Muscle of arm (tissue), 12 donors: ENCODE measurements around the gene VENTX. TPM values are rescaled to one million over a fixed set of nuclear protein-coding genes. Genes with fewer than 3 reads are reported as not detected.

ENCODE experiments used
- DNase-seq: peaks from one replicate; pipeline ENCODE4 v3.0.0-alpha.2; 2013
- polyA plus RNA-seq, 12 donors: library from polyadenylated mRNA; unstranded; fragments of 120-200 nt; gene quantifications; one replicate each; pipeline ENCODE4 v1.2.1, GENCODE V29; 2013; ENCODE audit not compliant: insufficient read length in 12 of 12

VENTX gene
- polyA plus RNA-seq, 12 donors: 0.15 to 0.43 (median 0.19) TPM; not detected in 2

DNA sequence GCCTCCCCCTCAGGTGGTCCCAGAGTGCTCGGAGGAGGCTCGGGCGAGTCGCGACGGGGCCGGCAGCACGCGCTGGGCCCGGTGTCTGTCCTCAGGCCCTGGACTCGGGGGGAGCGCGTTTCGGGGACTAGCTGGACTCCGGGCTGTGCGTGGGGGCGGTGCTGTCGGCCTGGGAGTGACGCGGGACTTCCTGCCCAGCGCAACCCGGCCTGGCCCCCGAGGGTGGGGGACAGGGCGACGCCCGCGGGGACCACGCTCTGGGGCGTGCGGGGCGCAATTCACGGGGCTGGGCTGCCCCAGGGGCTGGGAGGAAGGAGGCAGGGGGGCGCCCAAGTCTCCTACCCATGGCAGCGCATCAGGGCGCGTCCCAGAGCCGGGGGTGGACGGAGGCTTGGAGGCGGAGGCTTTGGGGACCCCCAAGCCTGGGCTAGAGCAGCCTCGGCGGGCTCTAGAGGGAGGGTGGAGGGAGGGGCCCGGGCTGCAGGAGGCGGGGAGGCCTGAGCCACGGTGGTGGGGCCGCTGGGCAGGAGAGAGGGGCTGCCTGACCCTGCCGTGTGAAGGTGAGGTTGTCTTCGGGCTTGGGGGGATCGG lies 2.3 kb upstream of the VENTX start:
- DNase-seq: no peak

DNA sequence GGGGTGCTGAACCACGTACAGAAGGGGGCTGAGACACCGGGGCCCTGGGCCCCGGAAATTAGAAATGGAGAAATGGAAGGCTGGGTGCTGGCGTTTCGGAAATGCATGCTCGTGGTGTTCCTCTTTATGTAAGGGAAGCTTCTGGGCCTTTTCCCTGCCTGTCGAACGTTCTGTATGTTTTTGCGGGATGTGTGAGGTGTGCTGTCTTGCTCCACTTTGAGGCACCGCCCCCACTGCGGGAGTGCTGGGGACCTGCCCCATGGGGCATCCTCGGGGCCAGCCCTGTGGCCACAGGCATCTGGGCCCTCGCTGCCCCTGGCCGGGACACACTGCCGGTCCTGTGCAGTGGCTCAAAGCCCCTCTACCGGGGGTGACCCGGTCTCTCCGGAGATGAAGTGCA lies 1.7 kb upstream of the VENTX start:
- DNase-seq: no peak

DNA sequence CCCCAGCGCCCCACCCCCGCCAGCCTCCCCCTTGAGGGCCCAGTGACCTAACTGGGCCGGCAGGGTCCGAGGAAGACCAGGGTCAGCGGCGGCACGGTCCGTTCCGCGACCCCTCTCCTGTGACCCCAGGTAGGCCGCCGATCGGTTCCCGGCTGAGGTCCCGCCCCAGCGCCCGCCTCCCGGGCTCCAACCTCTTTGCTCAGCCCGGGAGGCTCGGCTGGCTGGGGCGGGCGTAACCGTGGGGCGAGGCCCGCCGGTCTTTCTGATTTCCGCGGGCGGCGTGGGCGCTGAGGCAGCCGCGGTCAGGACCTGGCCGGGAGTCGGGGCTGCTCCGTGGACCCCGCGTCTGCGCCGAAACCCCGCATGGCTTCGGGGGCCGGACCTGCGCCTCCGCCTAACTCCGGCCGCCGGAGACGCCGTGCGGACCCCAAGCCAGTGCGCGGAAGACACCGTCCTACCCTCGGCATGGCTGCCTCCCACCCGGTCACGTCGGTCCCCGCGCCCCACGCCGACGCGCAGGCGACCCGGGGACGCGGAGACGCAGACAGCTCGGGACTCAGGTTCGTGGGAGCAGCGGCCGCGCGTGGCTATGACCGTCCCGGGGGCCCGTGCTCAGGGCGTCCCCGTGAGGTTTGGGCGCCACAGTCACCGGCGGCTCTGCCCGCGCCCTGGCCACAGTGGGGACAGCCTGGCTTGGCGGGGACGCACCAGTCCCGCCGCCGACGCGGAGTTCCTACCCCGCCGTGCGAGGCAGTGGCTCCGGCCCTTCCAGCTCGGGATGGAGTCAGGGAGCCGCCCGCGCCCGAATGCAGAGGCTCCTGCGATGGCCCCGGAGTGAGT lies 1.0 kb upstream of the VENTX start:
- DNase-seq: no peak

DNA sequence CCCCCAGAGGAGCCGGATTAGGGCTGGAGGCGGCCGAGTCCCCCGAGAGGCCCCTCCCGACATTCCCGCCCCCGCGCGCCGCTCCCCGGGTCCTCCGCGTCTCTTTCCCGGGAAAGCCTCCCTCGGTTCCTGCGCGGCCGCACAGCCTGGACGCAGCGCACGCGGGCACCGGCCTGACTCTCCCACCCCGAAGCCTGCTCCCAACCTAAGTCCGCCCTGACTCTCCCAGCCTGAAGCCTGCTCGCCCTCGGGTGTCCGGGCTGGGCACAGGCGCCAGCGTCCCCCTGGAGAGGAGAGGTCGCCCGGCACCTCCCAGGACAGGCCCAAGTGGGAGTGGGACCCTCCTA lies 441 bp upstream of the VENTX start:
- no peak for DNase-seq

DNA sequence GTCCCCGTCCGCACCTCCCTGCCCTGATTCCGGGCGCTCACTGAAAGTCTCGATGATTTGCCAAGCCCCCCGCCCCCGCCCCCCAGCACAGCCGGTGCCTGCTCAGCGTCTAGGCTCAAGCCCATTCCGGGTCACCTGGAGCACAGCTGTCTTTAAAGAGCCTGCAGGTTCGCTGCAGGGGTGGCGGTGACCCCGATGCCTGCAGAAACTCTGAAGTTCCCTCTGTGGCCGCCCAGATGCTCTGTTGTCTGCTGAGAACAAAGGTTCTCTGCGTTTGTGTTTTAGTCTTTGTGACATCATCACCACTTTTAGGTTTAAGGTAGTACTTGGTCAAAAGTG lies 780 bp downstream of the VENTX start:
- DNase-seq: no peak

DNA sequence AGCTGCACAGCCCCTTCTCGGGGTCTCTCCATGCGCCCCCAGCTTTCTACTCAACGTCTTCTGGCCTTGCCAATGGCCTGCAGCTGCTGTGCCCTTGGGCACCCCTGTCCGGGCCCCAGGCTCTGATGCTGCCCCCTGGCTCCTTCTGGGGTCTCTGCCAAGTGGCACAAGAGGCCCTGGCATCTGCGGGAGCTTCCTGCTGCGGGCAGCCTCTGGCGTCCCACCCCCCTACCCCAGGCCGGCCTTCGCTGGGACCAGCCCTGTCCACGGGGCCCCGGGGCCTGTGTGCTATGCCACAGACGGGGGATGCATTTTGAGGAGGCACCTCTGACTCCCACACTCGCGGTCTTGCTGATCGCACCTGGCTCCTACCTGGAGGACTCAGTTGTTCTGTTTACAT lies 2.3 kb downstream of the VENTX start:
- no peak for DNase-seq

DNA sequence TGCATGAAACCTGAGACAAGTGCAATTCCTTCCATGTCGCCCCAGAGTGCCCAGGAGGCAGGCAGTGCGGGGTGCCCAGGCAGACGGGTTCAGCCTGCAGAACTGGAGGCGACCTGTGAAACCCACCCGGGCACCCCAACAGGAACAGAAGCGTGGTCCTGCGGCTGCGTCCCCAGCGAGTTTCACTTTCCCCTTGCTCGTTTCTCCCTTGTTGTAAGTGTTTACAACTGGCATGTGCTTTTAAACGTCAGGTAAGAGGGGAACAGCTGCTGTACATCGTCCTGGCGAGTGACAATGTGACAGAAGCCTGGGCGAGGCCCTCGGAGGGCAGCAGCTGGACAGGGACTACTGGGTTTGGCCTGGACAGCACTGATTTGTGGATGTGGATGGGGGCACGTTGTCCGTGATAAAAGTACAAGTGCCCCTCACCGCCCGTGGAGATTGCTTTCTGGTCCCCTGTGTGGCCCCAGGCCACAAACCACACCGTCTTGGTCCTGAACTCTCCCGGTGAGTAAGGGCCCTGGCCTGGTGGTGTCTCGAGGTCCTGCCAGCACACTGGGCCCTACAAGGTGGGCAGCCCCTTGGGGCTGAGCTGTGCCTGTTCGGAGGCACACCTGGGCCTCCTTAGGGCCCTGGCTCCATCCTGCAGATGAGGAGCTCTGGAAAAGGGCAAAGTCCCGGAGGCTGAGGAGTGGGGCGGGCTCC lies 4.0 kb downstream of the VENTX start:
- DNase-seq: no peak

DNA sequence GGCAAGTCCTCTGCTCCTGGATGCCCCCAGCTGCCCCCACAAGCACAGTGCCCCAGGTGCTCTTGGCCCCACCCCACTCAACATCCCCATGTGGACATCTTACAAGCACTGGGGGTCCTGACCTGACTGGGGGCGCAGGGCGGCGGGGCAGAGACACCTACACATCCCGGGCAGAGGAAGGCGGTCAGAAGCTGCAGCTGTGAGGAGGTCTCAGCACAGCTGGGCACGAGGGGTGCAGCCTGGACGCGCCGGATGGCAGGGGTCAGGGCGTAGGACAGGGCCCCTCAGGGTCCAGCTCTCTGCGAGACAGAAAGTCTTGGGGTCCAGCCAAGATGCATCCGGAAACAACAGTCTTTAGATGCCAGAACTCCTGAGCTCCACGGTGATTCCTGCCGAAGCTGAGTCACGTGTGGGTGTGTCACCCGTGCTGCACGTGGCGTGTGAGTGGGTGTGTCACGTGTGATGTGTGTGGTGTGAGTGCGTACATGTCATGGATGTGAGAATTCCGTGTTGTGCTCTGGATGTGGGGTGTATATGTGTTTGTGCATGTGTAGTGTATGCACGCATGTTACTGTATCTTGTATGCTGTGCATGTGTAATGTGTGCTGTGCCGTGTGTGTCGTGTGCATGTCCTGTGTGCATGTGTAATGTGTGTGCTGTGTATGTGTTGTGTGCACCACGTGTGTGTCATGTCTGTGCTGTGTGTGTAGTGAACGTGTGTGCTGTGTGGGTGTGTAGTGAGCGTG lies 5.1 kb downstream of the VENTX start:
- DNase-seq: no peak

DNA sequence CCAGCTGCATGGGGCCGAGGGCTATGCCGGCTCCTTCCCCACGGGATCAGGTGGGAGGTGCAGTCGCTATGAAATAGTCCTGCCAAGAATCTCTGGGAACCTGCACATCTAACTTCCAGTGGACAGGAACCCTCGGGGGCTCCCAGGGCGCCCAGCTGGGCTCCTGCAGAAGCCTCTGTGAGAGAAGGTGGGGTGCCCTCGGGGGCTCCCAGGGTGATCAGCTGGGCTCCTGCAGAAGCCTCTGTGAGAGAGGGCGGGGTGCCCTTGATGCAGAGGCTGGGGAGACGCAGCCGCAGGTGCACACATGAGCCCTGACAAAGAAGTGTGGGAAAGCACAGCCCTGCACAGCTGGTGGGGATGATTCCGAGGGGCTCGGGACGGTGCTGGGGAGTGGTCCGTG lies 5.9 kb downstream of the VENTX start:
- no peak for DNase-seq

DNA sequence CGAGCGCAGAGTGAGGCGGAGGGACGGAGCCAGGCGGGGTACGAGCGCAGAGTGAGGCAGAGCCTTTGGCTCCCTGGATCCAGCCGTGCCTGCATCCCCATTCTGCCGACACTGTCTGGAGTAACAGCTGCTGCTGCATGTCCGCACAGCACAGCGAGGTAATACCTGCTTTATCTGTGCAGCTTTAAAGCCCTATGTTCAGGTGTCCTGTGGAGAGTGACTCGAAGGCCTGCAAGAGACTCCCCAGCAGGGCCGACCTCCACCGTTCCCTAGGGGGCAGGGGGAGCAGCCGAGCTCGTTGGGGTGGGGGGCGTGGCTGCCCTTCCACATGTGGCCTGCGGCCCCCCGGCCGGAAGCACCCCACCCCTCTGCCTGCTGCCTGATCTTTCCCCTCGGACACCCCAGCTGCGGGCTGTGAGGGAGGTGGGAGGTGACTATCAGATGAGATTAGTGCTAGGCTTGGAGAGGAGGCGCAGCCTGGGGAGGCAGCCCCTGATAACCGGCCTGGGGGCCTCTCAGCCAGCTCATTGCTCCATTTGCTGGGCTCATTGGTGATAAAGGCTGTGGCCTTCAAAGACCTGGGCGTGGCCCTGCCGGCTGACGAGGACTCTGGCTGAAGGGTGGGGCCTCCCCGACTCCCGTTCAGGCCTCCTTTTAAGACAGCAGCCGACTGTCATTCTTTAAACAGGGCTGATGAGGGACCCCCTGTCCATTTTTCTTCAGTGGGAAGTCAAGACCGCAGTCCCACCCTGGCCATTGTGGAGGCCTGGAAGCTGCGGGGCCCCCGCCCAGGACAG lies 8.0 kb downstream of the VENTX start:
- no peak for DNase-seq

DNA sequence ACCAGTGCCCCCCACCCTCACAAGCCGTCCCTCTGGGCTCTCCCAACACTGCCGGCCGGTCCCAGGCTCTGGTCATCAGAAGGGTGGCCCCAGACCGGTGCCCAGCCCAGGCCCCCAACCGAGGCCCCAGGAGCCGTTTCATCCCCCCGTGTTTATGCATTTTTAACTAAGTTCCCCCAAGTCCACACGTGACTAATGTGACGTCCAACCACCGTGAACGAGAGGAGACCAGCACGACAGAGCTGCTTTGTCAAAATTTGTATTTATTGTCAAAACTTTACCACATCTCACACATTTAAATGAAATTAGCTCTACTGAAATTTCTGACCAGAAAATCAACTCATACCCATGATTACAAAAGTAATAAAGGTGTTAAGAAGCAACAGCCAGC lies 8.6 kb downstream of the VENTX start:
- no peak for DNase-seq

DNA sequence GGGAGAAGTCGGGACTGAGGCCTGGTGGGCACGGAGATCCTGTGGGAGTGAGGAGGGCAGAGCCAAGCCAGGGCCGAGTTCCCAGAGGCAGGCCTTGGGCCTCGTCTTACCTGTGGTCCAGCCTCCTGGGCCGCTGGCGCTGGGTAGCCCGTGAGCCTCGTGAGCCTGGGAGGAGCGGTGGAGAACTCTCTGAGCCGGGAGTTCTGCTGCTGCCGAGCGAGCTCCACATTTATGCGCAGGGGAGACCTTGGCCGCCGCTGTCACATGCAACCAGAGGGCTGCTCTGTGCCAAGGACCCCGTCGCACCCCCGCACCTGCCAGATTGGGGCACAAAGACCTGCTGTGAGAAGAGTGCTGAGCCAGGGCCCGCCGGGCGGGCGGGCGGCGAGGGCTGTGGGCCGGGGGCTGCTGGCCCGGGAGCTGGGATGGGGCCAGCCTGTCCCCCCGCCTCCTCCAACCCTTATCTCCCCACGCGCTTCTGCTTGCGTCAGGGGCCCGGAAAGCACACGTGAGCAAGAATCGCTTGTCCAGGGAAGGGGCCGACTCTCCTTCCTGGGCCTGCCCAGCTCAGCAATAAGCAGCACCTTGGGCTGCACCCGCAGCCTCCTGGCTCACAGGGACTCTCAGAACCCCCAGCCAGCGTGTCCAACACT lies 10.2 kb downstream of the VENTX start:
- DNase-seq: no peak

DNA sequence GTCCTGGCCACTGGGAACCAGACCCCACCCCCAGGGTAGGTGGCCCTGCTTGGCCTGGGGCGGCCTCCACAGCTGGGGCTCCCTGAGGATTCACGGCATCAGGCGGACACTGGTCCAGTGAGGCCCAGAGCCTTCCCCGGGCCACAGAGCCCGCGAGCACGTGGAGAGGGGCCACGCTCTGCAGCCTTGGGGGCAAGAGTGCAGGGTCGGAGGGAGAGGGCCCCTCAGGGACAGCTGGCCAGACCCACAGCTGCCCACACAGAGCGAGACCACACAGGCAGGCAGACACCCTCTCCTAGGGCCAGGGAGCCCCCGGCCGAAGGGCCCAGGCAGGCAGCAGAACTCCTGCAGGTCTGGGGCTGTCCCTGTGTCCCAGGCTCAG lies 10.7 kb downstream of the VENTX start:
- no peak for DNase-seq

DNA sequence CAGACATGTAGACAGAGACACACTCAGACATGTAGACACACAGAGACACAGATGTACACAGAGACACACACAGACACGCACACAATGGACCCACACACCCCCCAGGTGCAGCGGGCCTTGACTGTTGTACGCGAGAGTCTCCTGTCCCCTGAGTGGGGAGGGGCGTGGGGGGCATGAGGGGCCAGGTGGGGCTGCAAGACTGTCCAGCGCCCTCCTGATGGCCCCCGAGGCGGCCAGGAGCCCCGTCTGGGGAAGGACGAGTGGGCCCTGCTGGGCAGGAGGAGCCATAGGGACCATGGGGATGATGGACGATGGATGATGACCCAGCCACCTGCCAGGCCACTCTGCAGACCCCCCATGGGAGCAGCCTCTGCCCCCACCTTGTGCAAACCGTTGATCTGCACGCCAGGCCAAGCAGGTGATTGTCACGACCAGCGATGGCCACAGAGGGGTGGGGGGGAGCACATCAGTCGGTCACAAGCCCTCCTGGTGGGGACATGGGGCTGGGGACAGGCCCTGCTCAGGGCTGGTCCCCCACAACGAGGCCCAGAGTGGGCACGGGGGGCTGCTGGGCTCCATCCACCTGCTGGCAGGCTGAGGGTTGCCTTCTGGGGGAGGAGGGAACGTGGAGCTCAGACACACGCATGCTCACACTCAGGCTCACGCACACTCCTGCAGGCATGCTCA lies 11.6 kb downstream of the VENTX start:
- DNase-seq: no peak

DNA sequence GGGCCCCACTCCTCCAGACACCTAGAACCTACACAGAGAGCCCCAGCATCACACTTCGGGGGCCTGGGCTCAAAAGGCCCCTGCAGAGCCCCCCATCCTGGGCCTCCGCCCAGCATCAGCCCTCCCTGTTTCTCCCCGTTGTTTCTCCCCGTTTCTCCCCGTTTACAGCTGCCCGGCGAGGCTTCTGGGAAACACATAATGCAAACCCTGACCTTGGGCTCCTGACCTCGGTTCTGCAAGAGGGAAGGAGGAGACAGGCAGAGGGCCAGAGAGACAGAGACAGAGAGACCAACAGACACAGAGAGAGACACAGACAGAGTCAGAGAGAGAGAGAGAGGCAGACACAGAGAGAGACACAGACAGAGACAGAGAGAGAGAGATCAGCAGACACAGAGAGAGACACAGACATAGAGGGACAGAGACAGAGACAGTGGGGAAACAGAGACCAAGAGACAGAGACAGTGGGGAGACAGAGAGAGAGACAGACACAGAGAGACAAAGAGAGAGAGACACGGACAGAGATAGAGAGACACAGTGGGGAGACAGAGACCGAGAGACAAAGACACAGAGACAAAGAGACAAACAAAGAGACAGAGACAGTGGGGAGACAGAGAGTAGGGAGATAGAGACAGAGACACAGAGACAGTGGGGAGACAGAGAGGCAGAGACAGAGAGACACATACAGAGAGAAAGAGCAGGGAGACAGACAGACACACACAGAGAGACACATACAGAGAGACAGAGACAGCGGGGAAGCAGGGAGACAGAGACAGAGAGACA lies 12.5 kb downstream of the VENTX start:
- no peak for DNase-seq

DNA sequence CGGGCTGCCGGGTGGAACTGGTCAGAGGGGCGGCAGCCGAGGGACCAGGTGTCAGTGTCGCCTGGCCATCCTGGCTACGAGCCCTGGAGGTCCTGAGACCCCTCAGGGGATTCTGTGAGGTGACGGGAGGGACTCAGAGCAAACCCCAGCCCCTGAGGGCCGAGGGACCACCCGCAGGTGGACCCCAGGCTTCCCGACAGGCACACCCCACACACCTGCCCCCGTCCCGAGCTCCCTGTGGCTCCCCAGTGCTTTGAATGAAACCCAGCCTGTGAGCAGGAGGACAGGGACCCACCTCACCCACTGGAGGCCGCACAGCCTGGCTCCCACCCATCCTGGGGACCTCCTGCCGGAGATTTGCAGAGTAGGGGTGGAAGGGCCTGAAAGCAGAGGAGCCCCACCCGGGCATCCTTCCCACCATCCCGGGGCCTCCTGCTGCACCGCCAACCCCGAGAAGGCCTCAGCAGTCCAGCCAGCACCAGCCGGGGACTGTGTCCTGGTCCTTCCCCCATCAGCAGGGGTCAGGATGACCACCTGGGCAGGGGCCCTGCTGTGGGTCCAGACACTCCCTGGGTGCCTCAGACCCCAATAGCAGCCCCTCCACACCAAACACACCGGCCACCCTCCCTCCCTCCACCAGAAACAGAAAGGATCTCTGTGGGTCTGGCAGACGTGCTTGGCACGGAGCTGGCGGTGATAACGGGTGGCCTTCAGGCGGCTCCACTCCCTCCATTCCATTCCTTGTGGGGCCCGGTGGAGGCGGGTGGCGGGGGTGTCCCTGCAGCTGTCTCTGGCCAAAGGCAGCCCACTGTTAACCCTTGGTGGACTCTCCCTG lies 13.9 kb downstream of the VENTX start:
- DNase-seq: no peak

DNA sequence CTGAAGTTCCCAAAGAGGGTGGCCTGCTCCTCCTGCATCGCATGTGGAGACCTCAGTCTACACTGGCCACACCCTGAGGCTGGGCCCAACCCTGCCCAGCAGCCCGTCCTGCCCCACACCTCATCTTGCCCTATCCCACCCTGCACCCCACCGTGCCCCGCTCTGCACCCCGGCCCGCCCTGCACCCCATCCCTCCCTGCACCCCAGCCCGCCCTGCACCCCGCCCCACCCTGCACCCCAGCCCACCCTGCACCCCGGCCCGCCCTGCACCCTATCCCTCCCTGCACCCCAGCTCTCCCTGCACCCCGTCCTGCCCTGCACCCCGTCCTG lies 14.5 kb downstream of the VENTX start:
- DNase-seq: no peak

DNA sequence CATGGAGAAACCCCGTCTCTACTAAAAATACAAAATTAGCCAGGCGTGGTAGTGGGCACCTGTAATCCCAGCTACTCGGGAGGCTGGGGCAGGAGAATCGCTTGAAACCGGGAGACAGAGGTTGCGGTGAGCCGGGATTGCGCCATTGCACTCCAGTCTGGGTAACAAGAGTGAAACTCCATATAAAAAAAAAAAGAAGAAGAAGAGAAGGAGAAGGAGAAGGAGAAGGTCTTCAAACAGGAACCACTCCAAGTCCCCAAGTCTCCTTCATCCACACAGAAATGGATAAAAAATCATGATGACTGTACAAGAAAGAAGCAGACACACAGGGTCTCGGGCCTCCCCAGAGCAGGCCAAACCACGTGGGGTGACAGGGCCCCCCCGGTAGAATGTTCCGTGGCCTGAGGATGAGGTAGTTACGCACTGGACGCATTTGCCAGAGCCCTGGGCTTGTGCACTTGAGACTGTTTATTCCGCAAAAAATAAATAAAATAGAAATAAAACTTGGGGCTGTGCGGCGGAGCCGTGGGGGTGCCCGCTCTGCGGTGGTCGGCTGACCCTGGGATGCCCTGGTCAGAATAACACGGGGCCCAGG lies 15.8 kb downstream of the VENTX start:
- no peak for DNase-seq
